ENCODE data around the gene CDHR3. TPM values are rescaled to one million over a fixed set of nuclear protein-coding genes. Genes with fewer than 3 reads are reported as not detected.

The CDHR3 gene
- total RNA-seq, 2 experiments from 2014 or later, result 5.1 to 6.7 TPM

DNA sequence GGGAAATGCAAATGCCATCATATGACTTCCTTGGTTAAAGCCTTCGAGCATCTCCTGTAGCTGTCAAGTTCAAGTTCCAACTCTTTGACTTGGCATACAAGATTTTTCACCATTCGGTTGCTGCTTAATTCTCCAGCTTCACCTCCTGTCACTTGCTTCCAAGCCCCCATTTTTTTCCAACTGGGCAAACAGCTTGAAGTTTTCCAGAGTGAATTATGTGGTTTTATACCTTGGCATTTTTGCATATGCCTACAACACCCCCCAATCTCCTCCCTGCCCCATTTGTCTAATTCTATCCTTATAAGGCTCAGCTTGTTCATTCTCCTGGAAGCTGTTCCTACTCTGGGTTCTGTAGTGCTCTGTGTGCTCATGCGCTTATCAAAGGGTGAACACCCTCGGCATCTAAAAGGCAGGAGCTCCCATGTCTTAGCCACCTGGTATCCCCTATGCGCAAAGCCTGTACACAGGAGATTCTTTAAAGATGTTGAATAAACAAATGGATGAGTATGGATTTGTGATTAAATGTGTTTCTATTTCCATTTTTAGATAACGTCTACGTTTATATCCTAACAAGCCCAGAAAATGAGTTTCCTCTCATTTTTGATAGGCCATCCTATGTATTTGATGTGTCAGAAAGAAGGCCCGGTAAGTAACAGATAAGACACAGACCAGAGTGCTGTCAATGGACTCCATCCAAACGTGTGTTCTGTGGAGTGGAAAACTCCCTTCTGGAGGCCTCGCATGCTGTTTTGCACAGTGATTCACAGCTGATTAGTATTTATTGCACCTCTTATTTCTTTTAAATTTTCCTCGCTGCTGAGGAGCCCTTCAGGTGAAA lies 52.5 kb downstream of the CDHR3 start:
- Mint-ChIP-seq H3K27me3 (peaks cover 16% of the 10 kb centered on the region), H3K27ac (no peak overlapping the region), H3K4me3 (no peak overlapping the region), H3K36me3 (no peaks in the 10 kb centered on the region), H3K4me1 (peaks cover 11% of the 10 kb centered on the region), H3K9me3 (no peaks in the 10 kb centered on the region)
- DNase-seq (no peak), ATAC-seq (ENCODE audit: low read depth) (no peak)
- POLR2A ChIA-PET, result no interaction called here

DNA sequence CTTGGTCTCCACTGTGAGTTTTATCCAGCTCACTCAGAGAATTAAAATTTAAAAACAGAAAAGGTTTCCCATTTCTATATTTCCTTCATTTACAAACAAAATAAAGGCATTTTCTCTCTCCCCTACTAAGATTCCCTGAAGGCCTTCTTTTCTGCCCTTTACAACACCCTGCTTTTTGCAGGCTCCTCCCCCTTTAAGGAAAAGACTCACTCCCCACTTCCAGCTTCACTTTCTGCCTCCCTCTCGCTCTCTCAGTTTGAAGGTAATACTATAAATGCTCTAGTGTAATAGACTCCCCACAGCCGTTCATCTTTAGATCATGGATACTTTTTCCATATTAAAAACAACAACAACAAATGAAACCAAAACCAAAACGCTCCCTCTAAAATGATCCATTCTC lies 53.3 kb downstream of the CDHR3 start:
- Mint-ChIP-seq H3K4me3 (no peak overlapping the region), H3K27ac (no peak overlapping the region), H3K36me3 (no peaks in the 10 kb centered on the region), H3K9me3 (no peaks in the 10 kb centered on the region), H3K4me1 (peaks cover 13% of the 10 kb centered on the region), H3K27me3 (peaks cover 16% of the 10 kb centered on the region)
- POLR2A ChIA-PET, result no interaction called here
- ATAC-seq (ENCODE audit: low read depth), result no peak
- DNase-seq, result no peak

GRCh38 chr7:106017657-106018056 lies 54.6 kb downstream of the CDHR3 start:
- DNase-seq (no peak), ATAC-seq (ENCODE audit: low read depth) (no peak)
- Mint-ChIP-seq H3K36me3 (no peaks in the 10 kb centered on the region), H3K4me3 (no peak overlapping the region), H3K27ac (no peak overlapping the region), H3K27me3 (peaks cover 15% of the 10 kb centered on the region), H3K4me1 (peaks cover 20% of the 10 kb centered on the region), H3K9me3 (no peaks in the 10 kb centered on the region)
- POLR2A ChIA-PET, result no interaction called here

- POLR2A ChIA-PET, result no interaction called here
- Mint-ChIP-seq H3K27me3 (peaks cover 11% of the 10 kb centered on the region), H3K27ac (no peak overlapping the region), H3K9me3 (no peaks in the 10 kb centered on the region), H3K36me3 (no peaks in the 10 kb centered on the region), H3K4me1 (peaks cover 28% of the 10 kb centered on the region), H3K4me3 (no peak overlapping the region)
- DNase-seq, result no peak
- ATAC-seq (ENCODE audit: low read depth), result no peak
Measured at GRCh38 chr7:106018566-106019469, 55.8 kb downstream of the CDHR3 start.

DNA sequence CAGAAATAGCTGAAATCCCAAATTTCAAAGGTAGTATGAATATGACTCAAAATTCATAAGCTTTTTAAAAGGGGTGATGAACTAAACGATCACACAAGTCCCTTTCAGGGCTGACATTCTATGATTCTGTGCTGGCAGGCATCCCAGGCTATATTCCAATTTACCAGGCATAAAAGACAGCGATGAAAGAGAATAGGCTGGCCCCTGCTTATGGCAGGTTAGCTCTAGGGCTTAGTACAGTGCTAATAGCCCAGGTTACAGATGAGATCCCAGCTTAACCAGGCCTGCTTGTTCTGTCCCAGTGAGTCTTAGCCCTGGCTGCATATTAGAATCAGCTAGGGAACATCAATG lies 56.4 kb downstream of the CDHR3 start:
- Mint-ChIP-seq H3K4me3 (no peak overlapping the region), H3K4me1 (peaks cover 30% of the 10 kb centered on the region)
- POLR2A ChIA-PET, result interaction anchor here (0.6 kb wide), 1 partner anchor 24 kb away, joined by 5 read pairs; no protein-coding TSS in a partner anchor

DNA sequence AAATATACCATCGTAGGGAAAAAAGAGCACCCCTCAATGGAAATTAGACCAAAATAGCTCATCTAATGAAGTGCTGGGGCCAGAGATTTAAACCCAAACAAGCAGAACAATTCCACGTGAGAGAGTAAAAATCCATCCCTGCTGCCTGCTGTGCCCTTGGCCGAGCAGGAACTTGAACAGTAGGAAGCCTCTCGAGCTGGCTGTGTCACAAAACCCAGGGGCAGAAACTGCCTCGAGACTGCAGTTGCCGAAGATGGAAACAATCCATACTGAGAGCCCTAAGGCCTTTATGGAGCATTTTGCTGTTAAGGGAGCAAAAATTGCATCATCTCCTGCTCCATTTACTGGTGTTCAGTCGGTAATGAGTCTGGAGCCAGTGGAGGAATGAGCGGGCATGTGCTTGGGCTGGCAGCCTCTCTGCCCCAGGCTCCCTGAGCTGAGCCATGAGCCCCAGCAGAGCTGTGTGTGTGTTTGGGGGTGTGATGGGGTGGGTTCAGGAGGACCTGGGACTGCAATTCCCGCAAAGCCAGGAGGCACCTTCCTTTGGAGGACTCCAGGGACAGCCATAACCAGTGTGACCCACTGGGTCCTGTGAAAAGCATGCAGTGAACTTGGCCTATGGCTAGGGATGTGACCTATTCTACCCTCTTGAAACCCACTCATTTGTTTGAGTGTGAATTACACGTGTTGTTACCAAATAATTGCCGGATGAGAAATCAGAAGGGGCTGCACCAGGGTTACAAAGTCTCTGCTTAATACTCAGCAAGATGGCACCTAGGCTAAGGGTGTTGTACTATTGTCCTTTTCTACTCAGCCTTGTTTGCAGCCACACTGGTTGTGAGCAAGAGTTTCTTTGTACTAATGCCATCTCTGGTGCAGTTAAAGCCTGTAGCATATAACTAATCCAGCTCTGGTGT lies 58.3 kb downstream of the CDHR3 start:
- POLR2A ChIA-PET, result interaction anchor here (1.0 kb wide), 1 partner anchor 490 kb away, joined by 5 read pairs; the partner anchor contains the start of gene RINT1
- ATAC-seq (ENCODE audit: low read depth), result peak; percentile 24

More for the DNA sequence above, 56.4 kb downstream of the CDHR3 start:
- no peak for ATAC-seq (ENCODE audit: low read depth)
- H3K27ac Mint-ChIP-seq, result no peak overlapping the region
- no peaks in the 10 kb centered on the region for H3K9me3 Mint-ChIP-seq
- H3K36me3 Mint-ChIP-seq, result no peaks in the 10 kb centered on the region
- peaks cover 13% of the 10 kb centered on the region for H3K27me3 Mint-ChIP-seq
- DNase-seq, result no peak

GRCh38 chr7:106022193-106022821 lies 59.2 kb downstream of the CDHR3 start:
- peak overlapping the region; percentile 55 for H3K27ac Mint-ChIP-seq
- POLR2A ChIA-PET, result interaction anchor here (1.0 kb wide), 2 partner anchors 259 to 491 kb away, joined by 3 to 5 read pairs; partner anchors contain the start of gene RINT1
- DNase-seq (peak; percentile 54), ATAC-seq (ENCODE audit: low read depth) (peak; percentile 80)
- H3K27me3 Mint-ChIP-seq, result peaks cover 23% of the 10 kb centered on the region
- peak overlapping the region; percentile 66 for H3K4me3 Mint-ChIP-seq
- H3K9me3 Mint-ChIP-seq, result no peaks in the 10 kb centered on the region
- H3K4me1 Mint-ChIP-seq, result peaks cover 30% of the 10 kb centered on the region
- no peaks in the 10 kb centered on the region for H3K36me3 Mint-ChIP-seq

More for the DNA sequence above, 58.3 kb downstream of the CDHR3 start:
- peak overlapping the region; percentile 55 for H3K27ac Mint-ChIP-seq
- H3K4me3 Mint-ChIP-seq, result peak overlapping the region; percentile 66
- peaks cover 19% of the 10 kb centered on the region for H3K27me3 Mint-ChIP-seq
- no peaks in the 10 kb centered on the region for H3K9me3 Mint-ChIP-seq
- H3K4me1 Mint-ChIP-seq, result peaks cover 30% of the 10 kb centered on the region
- no peaks in the 10 kb centered on the region for H3K36me3 Mint-ChIP-seq
- no peak for DNase-seq

GRCh38 chr7:106023369-106024322 lies 60.6 kb downstream of the CDHR3 start:
- ATAC-seq (ENCODE audit: low read depth), result no peak
- H3K27me3 Mint-ChIP-seq, result peaks cover 29% of the 10 kb centered on the region
- no peaks in the 10 kb centered on the region for H3K9me3 Mint-ChIP-seq
- no peak for DNase-seq
- H3K27ac Mint-ChIP-seq, result no peak overlapping the region
- peaks cover 28% of the 10 kb centered on the region for H3K4me1 Mint-ChIP-seq
- POLR2A ChIA-PET, result interaction anchor here (0.8 kb wide), 1 partner anchor 346 kb away, joined by 7 read pairs; no protein-coding TSS in a partner anchor
- no peaks in the 10 kb centered on the region for H3K36me3 Mint-ChIP-seq
- no peak overlapping the region for H3K4me3 Mint-ChIP-seq

DNA sequence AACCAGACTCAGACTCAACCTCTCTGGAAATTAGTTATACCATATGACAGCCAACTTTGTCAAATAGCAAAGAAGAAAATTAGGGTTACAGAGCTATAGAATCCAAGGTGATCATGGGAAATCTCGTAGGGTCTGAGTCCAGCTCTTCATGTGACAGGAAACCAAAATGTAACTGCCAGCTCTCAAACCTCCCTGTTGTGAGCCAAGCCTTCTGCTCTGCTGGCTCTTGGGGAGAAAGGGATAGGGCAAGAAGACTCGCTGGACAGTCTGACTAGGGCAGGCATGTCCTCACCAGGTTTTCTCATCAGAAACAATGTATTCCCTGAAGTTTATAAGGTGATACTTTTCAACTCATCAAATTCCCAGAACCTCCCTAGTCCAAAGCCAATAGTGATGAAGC lies 63.0 kb downstream of the CDHR3 start:
- Mint-ChIP-seq H3K4me3 (no peak overlapping the region), H3K27me3 (peaks cover 25% of the 10 kb centered on the region), H3K9me3 (no peaks in the 10 kb centered on the region), H3K36me3 (no peaks in the 10 kb centered on the region), H3K27ac (no peak overlapping the region), H3K4me1 (peaks cover 23% of the 10 kb centered on the region)
- ATAC-seq (ENCODE audit: low read depth) (no peak), DNase-seq (no peak)
- POLR2A ChIA-PET, result no interaction called here

- POLR2A ChIA-PET, result no interaction called here
- H3K36me3 Mint-ChIP-seq, result no peaks in the 10 kb centered on the region
- no peak for ATAC-seq (ENCODE audit: low read depth)
- no peaks in the 10 kb centered on the region for H3K4me1 Mint-ChIP-seq
- no peaks in the 10 kb centered on the region for H3K9me3 Mint-ChIP-seq
- H3K27ac Mint-ChIP-seq, result no peak overlapping the region
- H3K4me3 Mint-ChIP-seq, result no peak overlapping the region
- H3K27me3 Mint-ChIP-seq, result peaks cover 28% of the 10 kb centered on the region
- DNase-seq, result no peak
Measured at GRCh38 chr7:106029451-106029850, 66.4 kb downstream of the CDHR3 start.

DNA sequence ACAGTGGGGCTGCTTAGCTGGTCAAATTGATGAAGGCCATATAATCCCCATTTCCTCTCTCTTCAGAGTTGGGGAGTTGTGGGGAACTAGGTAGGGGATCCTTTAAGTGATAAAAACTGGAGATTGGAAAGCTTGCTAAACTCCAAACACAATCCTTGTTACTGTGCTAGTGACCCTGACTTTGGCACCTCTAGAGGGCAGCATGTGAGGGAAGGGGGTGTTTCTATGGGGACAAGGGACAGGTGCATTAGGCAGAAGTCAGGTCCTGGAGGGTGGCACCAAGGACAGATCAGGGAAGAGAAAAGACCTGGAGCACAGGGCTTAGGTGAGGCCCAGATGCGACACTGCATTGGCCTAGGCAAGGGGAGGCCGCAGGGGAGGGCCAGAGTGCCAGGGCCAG lies 66.9 kb downstream of the CDHR3 start:
- Mint-ChIP-seq H3K4me1 (no peaks in the 10 kb centered on the region), H3K27ac (no peak overlapping the region), H3K27me3 (peaks cover 28% of the 10 kb centered on the region), H3K36me3 (no peaks in the 10 kb centered on the region), H3K9me3 (no peaks in the 10 kb centered on the region), H3K4me3 (no peak overlapping the region)
- DNase-seq (no peak), ATAC-seq (ENCODE audit: low read depth) (no peak)
- POLR2A ChIA-PET, result no interaction called here
